IMR-90 (cell line): ENCODE data around the gene SLC40A1. TPM values are rescaled to one million over a fixed set of nuclear protein-coding genes. Genes with fewer than 3 reads are reported as not detected.

Experiments
- ATAC-seq: fragments of 200-7000 bp; cut with Tn5 transposase; 2 replicates; pipeline ENCODE4 v1.9.1; 2020; ENCODE audit warnings: low read depth, mild to moderate bottlenecking, moderate library complexity
- BruUV-seq: library from RNA; stranded (reverse); fragments of 400-500 nt; replicated peaks from 2 replicates; lab custom pipeline; 2021; lab: Mats Ljungman, UMichigan
- CTCF ChIA-PET: fragments of 300-600 bp; formaldehyde crosslinking; extraction: SDS; loops from one replicate; lab custom pipeline; 2021; ENCODE audit warnings: antibody characterized with exemption; lab: Yijun Ruan, JAX
- POLR2A ChIA-PET: fragments of 300-600 bp; sonication (Branson Sonifier 250); formaldehyde crosslinking; loops from one replicate; lab custom pipeline; 2022; ENCODE audit warnings: antibody characterized with exemption; ENCODE audit not compliant: unreplicated experiment; lab: Charles Lee
- DNase-seq: peaks from one replicate; pipeline ENCODE4 v3.0.0; 2013
- H2AFZ ChIP-seq: replicated peaks from 2 replicates; pipeline ENCODE3; 2013; ENCODE audit warnings: low read length, mild to moderate bottlenecking; ENCODE audit not compliant: poor library complexity
- H2AK5ac ChIP-seq: 2 replicates; pipeline ENCODE4 v1.6.1; 2013; ENCODE audit warnings: low read depth, low read length, inconsistent platforms
- H2AK9ac ChIP-seq: replicated peaks from 2 replicates; pipeline ENCODE3; 2013; ENCODE audit warnings: mild to moderate bottlenecking, low read depth, low read length, moderate library complexity; ENCODE audit not compliant: poor library complexity
- H2BK120ac ChIP-seq: 2 replicates; pipeline ENCODE4 v1.6.1; 2013; ENCODE audit warnings: low read depth, low read length, inconsistent platforms
- H2BK15ac ChIP-seq: 3 replicates; pipeline ENCODE4 v1.6.1; 2013; ENCODE audit warnings: low read depth, low read length, inconsistent platforms
- H2BK20ac ChIP-seq: 2 replicates; pipeline ENCODE4 v1.6.1; 2013; ENCODE audit warnings: low read depth, mild to moderate bottlenecking, inconsistent platforms, low read length, moderate library complexity
- H2BK5ac ChIP-seq: 2 replicates; pipeline ENCODE4 v1.6.1; 2013; ENCODE audit warnings: mild to moderate bottlenecking, low read depth, low read length, inconsistent platforms; ENCODE audit not compliant: poor library complexity, severe bottlenecking
- H3K14ac ChIP-seq: replicated peaks from 2 replicates; pipeline ENCODE4 v1.6.1; 2013; ENCODE audit warnings: low read depth, low read length, inconsistent platforms
- H3K18ac ChIP-seq: 2 replicates; pipeline ENCODE4 v1.6.1; 2013; ENCODE audit warnings: low read depth, low read length, control low read depth
- H3K23ac ChIP-seq: 2 replicates; pipeline ENCODE4 v1.6.1; 2013; ENCODE audit warnings: low read depth, low read length, inconsistent platforms
- H3K27ac ChIP-seq: 2 replicates; pipeline ENCODE4 v1.5.1; 2013; ENCODE audit warnings: mild to moderate bottlenecking, control low read depth, low read length; ENCODE audit not compliant: insufficient read depth
- H3K27me3 ChIP-seq: 2 replicates; pipeline ENCODE4 v1.6.1; 2013; ENCODE audit warnings: low read length; ENCODE audit not compliant: control insufficient read depth, insufficient read depth
- H3K36me3 ChIP-seq: 2 replicates; pipeline ENCODE4 v1.6.1; 2013; ENCODE audit warnings: low read length, mixed read lengths; ENCODE audit not compliant: control insufficient read depth, insufficient read depth
- H3K4ac ChIP-seq: 2 replicates; pipeline ENCODE4 v1.6.1; 2013; ENCODE audit warnings: low read depth, low read length, inconsistent platforms
- H3K4me1 ChIP-seq: 2 replicates; pipeline ENCODE4 v1.6.1; 2013; ENCODE audit warnings: low read length, mixed read lengths; ENCODE audit not compliant: control insufficient read depth, insufficient read depth
- H3K4me2 ChIP-seq: 2 replicates; pipeline ENCODE4 v1.6.1; 2013; ENCODE audit warnings: low read depth, mild to moderate bottlenecking, control low read depth, low read length, moderate library complexity
- H3K4me3 ChIP-seq: 2 replicates; pipeline ENCODE4 v1.5.1; 2013; ENCODE audit warnings: low read depth, mild to moderate bottlenecking, control low read depth, low read length, moderate library complexity; ENCODE audit not compliant: insufficient read depth
- H3K56ac ChIP-seq: 2 replicates; pipeline ENCODE4 v1.6.1; 2013; ENCODE audit warnings: low read length, inconsistent platforms; ENCODE audit not compliant: insufficient read depth; ENCODE audit errors: extremely low read depth
- H3K79me1 ChIP-seq, 2 experiments: 2 replicates each; pipeline ENCODE4 v1.6.1; 2013; ENCODE audit warnings: low read length in 2 of 2, inconsistent platforms in 1 of 2, low read depth in 1 of 2
- H3K9ac ChIP-seq: 2 replicates; pipeline ENCODE4 v1.6.1; 2013; ENCODE audit warnings: low read depth, low read length, control low read depth
- H3K9me1 ChIP-seq: 2 replicates; pipeline ENCODE4 v1.6.1; 2013; ENCODE audit warnings: low read length, inconsistent platforms; ENCODE audit not compliant: insufficient read depth
- H3K9me3 ChIP-seq: 2 replicates; pipeline ENCODE4 v1.6.1; 2013; ENCODE audit warnings: low read length; ENCODE audit not compliant: control insufficient read depth, insufficient read depth
- H4K20me1 ChIP-seq: 2 replicates; pipeline ENCODE4 v1.6.1; 2013; ENCODE audit warnings: low read length, inconsistent platforms; ENCODE audit not compliant: insufficient read depth
- H4K5ac ChIP-seq: 2 replicates; pipeline ENCODE4 v1.6.1; 2013; ENCODE audit warnings: mild to moderate bottlenecking, low read depth, low read length, control low read depth
- H4K8ac ChIP-seq, 2 experiments: 2 replicates each; pipeline ENCODE4 v1.6.1; 2013; ENCODE audit warnings: low read depth in 2 of 2, low read length in 2 of 2, control low read depth in 1 of 2, inconsistent platforms in 1 of 2
- H4K91ac ChIP-seq: 2 replicates; pipeline ENCODE4 v1.6.1; 2013; ENCODE audit warnings: low read depth, low read length, inconsistent platforms; ENCODE audit not compliant: insufficient read depth
- BHLHE40 ChIP-seq: fragments of 150-350 bp; IDR thresholded peaks from 2 replicates; pipeline ENCODE4 v1.6.1; 2016; ENCODE audit warnings: mild to moderate bottlenecking, low read depth, low read length
- CEBPB ChIP-seq: IDR thresholded peaks from 2 replicates; pipeline ENCODE4 v1.6.1; 2012; ENCODE audit warnings: low read depth, low read length, improper control_type of control experiment
- CHD1 ChIP-seq: IDR thresholded peaks from 2 replicates; pipeline ENCODE4 v1.6.1; 2012; ENCODE audit warnings: low read depth, low read length, improper control_type of control experiment
- MXI1 ChIP-seq: IDR thresholded peaks from 2 replicates; pipeline ENCODE4 v1.6.1; 2012; ENCODE audit warnings: low read depth, mild to moderate bottlenecking, low read length, moderate library complexity, borderline replicate concordance
- POLR2A ChIP-seq: IDR thresholded peaks from 2 replicates; pipeline ENCODE4 v1.6.1; 2012; ENCODE audit warnings: mild to moderate bottlenecking, low read depth, low read length
- RAD21 ChIP-seq: IDR thresholded peaks from 2 replicates; pipeline ENCODE4 v1.6.1; 2012; ENCODE audit warnings: low read length, improper control_type of control experiment
- RCOR1 ChIP-seq: IDR thresholded peaks from 2 replicates; pipeline ENCODE4 v1.6.1; 2012; ENCODE audit warnings: mild to moderate bottlenecking, low read length, improper control_type of control experiment; ENCODE audit not compliant: insufficient replicate concordance
- RFX5 ChIP-seq: IDR thresholded peaks from 2 replicates; pipeline ENCODE4 v1.8.0; 2012; ENCODE audit warnings: low read depth, mild to moderate bottlenecking, low read length, moderate library complexity
- SMC3 ChIP-seq: fragments of 150-350 bp; IDR thresholded peaks from 2 replicates; pipeline ENCODE4 v1.6.1; 2016; ENCODE audit warnings: low read depth, mild to moderate bottlenecking, antibody characterized with exemption, low read length, moderate library complexity
- WGBS, 2 experiments: methylation state at CpG; one replicate each; pipeline versions ENCODE4 v1.1.5 to v1.1.7; 2013; ENCODE audit warnings: missing lambda C conversion rate in 2 of 2; ENCODE audit not compliant: insufficient read length in 1 of 2; ENCODE audit errors: extremely low coverage in 2 of 2; 5-methylcytosine and 5-hydroxymethylcytosine counted together
- dilution Hi-C: fragments of 300-500 bp; cut with HindIII; formaldehyde crosslinking; loops from one replicate; pipeline ENCODE4 v1.14.3; 2018; ENCODE audit warnings: low sequenced_read_pairs; ENCODE audit not compliant: unreplicated experiment
- in situ Hi-C: fragments of 300-500 bp; cut with MboI; formaldehyde crosslinking; loops from 3 replicates; pipeline ENCODE4 v1.14.3; 2019; ENCODE audit warnings: low sequenced_read_pairs, inconsistent platforms, mixed read lengths
- intact Hi-C: fragments of 100-400 bp; cut with micrococcal nuclease; formaldehyde crosslinking; loops from 2 replicates; pipeline ENCODE4 v1.10.0; 2022
- polyA plus RNA-seq, 3 experiments: library from polyadenylated mRNA; depleted of rRNA; stranded (reverse); fragments of >200 nt; gene quantifications; 2 replicates each; pipeline ENCODE4 v1.2.3, GENCODE V29; 2012; ENCODE audit warnings: low replicate concordance in 1 of 3
- total RNA-seq: library from RNA; depleted of rRNA; stranded (reverse); fragments of >200 nt; gene quantifications from 2 replicates; pipeline ENCODE4 v1.2.3, GENCODE V29; 2012
- TF ChIP-seq, protein P1 (sequence below): conservative IDR thresholded peaks from 2 replicates; pipeline ENCODE4 v1.5.1; 2012; ENCODE audit warnings: mild to moderate bottlenecking, low read depth, low read length, improper control_type of control experiment
- TF ChIP-seq, protein P2 (sequence below): fragments of 150-350 bp; IDR thresholded peaks from 2 replicates; pipeline ENCODE4 v1.6.1; 2017; ENCODE audit warnings: mild to moderate bottlenecking, antibody characterized with exemption, low read length, low read depth
- TF ChIP-seq, protein P3 (sequence below): fragments of 150-350 bp; IDR thresholded peaks from 2 replicates; pipeline ENCODE4 v1.6.1; 2016; ENCODE audit warnings: low read depth, mild to moderate bottlenecking, low read length, moderate library complexity, borderline replicate concordance

The SLC40A1 gene
- total and polyA plus RNA-seq, 2 of the 4 experiments (the other 2 are of a cell fraction): 1.5 to 5.0 TPM

- no peak overlapping the region for H4K8ac ChIP-seq
- H3K9me1 ChIP-seq: peaks cover 5% of the 10 kb centered on the region; the same call in 1 of the 2 replicates
- H3K56ac ChIP-seq: no peak overlapping the region
- intact Hi-C loops: loop anchor here (5.0 kb wide), 1 partner anchor 74 kb away; no protein-coding TSS in a partner anchor
- no peak overlapping the region for H2BK20ac ChIP-seq
- H3K9me3 ChIP-seq: no peaks in the 10 kb centered on the region
- no peak for ATAC-seq
- no TSS peak for BruUV-seq
- 0 out of 2 replicates have a peak, but pooled peaks cover 2% of the 10 kb centered on the region for H3K4me1 ChIP-seq
- no peaks in the 10 kb centered on the region for H3K36me3 ChIP-seq
- no peak overlapping the region for H2BK5ac ChIP-seq
- no peak for DNase-seq
- H2AFZ ChIP-seq: no peak overlapping the region
- no peak for TF ChIP-seq RCOR1
- TF ChIP-seq, protein P1, sequence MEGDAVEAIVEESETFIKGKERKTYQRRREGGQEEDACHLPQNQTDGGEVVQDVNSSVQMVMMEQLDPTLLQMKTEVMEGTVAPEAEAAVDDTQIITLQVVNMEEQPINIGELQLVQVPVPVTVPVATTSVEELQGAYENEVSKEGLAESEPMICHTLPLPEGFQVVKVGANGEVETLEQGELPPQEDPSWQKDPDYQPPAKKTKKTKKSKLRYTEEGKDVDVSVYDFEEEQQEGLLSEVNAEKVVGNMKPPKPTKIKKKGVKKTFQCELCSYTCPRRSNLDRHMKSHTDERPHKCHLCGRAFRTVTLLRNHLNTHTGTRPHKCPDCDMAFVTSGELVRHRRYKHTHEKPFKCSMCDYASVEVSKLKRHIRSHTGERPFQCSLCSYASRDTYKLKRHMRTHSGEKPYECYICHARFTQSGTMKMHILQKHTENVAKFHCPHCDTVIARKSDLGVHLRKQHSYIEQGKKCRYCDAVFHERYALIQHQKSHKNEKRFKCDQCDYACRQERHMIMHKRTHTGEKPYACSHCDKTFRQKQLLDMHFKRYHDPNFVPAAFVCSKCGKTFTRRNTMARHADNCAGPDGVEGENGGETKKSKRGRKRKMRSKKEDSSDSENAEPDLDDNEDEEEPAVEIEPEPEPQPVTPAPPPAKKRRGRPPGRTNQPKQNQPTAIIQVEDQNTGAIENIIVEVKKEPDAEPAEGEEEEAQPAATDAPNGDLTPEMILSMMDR: no peak
- TF ChIP-seq, protein P2, sequence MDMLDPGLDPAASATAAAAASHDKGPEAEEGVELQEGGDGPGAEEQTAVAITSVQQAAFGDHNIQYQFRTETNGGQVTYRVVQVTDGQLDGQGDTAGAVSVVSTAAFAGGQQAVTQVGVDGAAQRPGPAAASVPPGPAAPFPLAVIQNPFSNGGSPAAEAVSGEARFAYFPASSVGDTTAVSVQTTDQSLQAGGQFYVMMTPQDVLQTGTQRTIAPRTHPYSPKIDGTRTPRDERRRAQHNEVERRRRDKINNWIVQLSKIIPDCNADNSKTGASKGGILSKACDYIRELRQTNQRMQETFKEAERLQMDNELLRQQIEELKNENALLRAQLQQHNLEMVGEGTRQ: no peak
- no peak for TF ChIP-seq CEBPB
- TF ChIP-seq, protein P3, sequence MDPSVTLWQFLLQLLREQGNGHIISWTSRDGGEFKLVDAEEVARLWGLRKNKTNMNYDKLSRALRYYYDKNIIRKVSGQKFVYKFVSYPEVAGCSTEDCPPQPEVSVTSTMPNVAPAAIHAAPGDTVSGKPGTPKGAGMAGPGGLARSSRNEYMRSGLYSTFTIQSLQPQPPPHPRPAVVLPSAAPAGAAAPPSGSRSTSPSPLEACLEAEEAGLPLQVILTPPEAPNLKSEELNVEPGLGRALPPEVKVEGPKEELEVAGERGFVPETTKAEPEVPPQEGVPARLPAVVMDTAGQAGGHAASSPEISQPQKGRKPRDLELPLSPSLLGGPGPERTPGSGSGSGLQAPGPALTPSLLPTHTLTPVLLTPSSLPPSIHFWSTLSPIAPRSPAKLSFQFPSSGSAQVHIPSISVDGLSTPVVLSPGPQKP: no peak
- no peak for TF ChIP-seq POLR2A
- no peak for TF ChIP-seq RAD21
- no peak for TF ChIP-seq RFX5
- no peak for TF ChIP-seq CHD1
- no peak for TF ChIP-seq MXI1
- no peak for TF ChIP-seq SMC3
- TF ChIP-seq BHLHE40: no peak
- ChIA-PET POLR2A (no interaction called here), CTCF (no interaction called here)
- H2BK120ac ChIP-seq: no peak overlapping the region
- no peak overlapping the region for H3K4ac ChIP-seq
- WGBS, 2 experiments: no CpG with 5 or more reads among the region's 5 CpGs
- H3K27ac ChIP-seq: no peak overlapping the region
- H4K20me1 ChIP-seq: no peaks in the 10 kb centered on the region
- H3K79me1 ChIP-seq: no peaks in the 10 kb centered on the region
- in situ Hi-C loops: no loop called here
- peaks cover 2% of the 10 kb centered on the region; the same call in 1 of the 2 replicates for H3K27me3 ChIP-seq
- H3K9ac ChIP-seq: no peak overlapping the region
- no peak overlapping the region for H3K18ac ChIP-seq
- no peak overlapping the region for H3K4me2 ChIP-seq
- no peak overlapping the region for H4K91ac ChIP-seq
- H2AK9ac ChIP-seq: no peak overlapping the region
- H3K23ac ChIP-seq: no peak overlapping the region
- dilution Hi-C loops: no loop called here
- no peak overlapping the region for H3K4me3 ChIP-seq
- H3K14ac ChIP-seq: no peak overlapping the region
- H2BK15ac ChIP-seq: no peak overlapping the region
- H2AK5ac ChIP-seq: no peak overlapping the region
- H4K5ac ChIP-seq: no peak overlapping the region
Observed at GRCh38 chr2:189583227-189584198, 2.9 kb upstream of the SLC40A1 start.
